Transverse colon (tissue), 3 donors: Measurements from ENCODE around the gene SPATA13.

Source experiments
- EP300 ChIP-seq: sonication (generic); formaldehyde crosslinking; IDR thresholded peaks from one replicate; pipeline ENCODE4 v1.6.1; 2017; ENCODE audit warnings: antibody characterized with exemption, low read depth
- POLR2A ChIP-seq: fragments of 450-650 bp; IDR thresholded peaks from one replicate; pipeline ENCODE4 v1.6.1; 2016; ENCODE audit warnings: antibody characterized with exemption, mild to moderate bottlenecking, moderate library complexity
- TF ChIP-seq, protein P1 (sequence below), 5 experiments: fragments of 200-600 bp in 3 of 5; fragments of 450-650 bp in 2 of 5; sonication (generic) in 3 of 5; IDR thresholded peaks; 1 replicate in 2 of 5; 2 replicates in 3 of 5; pipeline ENCODE4 v1.5.1; 2016 to 2017; ENCODE audit warnings: antibody characterized with exemption in 5 of 5, inconsistent platforms in 3 of 5, mild to moderate bottlenecking in 2 of 5, moderate library complexity in 1 of 5

DNA sequence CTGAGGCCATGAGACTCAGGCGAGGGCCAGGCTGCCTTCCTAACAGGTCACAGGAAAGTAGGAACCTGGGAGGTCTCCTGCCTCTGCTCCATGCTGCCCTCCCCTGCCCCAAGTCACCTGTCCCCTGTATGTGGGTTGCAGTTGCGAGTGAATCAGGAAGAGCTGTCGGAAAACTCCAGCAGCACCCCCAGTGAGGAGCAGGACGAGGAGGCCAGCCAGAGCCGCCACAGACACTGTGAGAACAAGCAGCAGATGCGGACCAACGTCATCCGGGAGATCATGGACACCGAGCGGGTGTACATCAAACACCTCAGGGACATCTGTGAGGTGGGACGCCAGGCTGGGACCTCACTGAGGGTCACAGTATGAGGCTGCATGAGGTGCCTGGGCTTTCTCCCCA is 126.1 kb downstream of the SPATA13 start:
- TF ChIP-seq, protein P1, sequence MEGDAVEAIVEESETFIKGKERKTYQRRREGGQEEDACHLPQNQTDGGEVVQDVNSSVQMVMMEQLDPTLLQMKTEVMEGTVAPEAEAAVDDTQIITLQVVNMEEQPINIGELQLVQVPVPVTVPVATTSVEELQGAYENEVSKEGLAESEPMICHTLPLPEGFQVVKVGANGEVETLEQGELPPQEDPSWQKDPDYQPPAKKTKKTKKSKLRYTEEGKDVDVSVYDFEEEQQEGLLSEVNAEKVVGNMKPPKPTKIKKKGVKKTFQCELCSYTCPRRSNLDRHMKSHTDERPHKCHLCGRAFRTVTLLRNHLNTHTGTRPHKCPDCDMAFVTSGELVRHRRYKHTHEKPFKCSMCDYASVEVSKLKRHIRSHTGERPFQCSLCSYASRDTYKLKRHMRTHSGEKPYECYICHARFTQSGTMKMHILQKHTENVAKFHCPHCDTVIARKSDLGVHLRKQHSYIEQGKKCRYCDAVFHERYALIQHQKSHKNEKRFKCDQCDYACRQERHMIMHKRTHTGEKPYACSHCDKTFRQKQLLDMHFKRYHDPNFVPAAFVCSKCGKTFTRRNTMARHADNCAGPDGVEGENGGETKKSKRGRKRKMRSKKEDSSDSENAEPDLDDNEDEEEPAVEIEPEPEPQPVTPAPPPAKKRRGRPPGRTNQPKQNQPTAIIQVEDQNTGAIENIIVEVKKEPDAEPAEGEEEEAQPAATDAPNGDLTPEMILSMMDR (IDR thresholded peaks at IDR 0.05): no peak
- no peak for TF ChIP-seq POLR2A
- TF ChIP-seq EP300: no peak
